HEK293 (cell line): ENCODE data around the gene CENPS.

Experiments
- CTCF ChIA-PET: fragments of 350-600 bp; formaldehyde crosslinking; extraction: SDS; loops from one replicate; lab custom pipeline; 2021; ENCODE audit warnings: antibody characterized with exemption; lab: Yijun Ruan, JAX
- POLR2A ChIA-PET: fragments of 300-600 bp; formaldehyde crosslinking; extraction: SDS; loops from one replicate; lab custom pipeline; 2020; ENCODE audit warnings: antibody characterized with exemption, inconsistent platforms; lab: Yijun Ruan, JAX
- H3K27ac ChIP-seq: fragments of 200-500 bp; sonication (Bioruptor generic); 2 replicates; pipeline ENCODE4 v1.5.1; 2014; ENCODE audit warnings: low read depth, low read length, control low read depth, inconsistent platforms; ENCODE audit errors: extremely low read depth
- H3K36me3 ChIP-seq, 2 experiments: fragments of 200-500 bp in 1 of 2; sonication (Bioruptor generic) in 1 of 2; 1 replicate in 1 of 2; 2 replicates in 1 of 2; pipeline ENCODE4 v1.5.1; 2014 to 2017; ENCODE audit warnings: inconsistent platforms in 2 of 2, low read length in 2 of 2; ENCODE audit not compliant: control insufficient read depth in 2 of 2, insufficient read depth in 1 of 2
- H3K4me1 ChIP-seq: fragments of 200-500 bp; sonication (Bioruptor generic); 2 replicates; pipeline ENCODE4 v1.5.1; 2014; ENCODE audit warnings: mild to moderate bottlenecking, low read length, inconsistent platforms; ENCODE audit not compliant: control insufficient read depth, insufficient read depth
- H3K4me3 ChIP-seq: 2 replicates; pipeline ENCODE4 v1.5.1; 2011; ENCODE audit warnings: low read depth, mild to moderate bottlenecking, control low read depth, low read length, moderate library complexity
- H3K9me3 ChIP-seq: fragments of 200-500 bp; sonication (Bioruptor generic); 2 replicates; pipeline ENCODE4 v1.5.1; 2014; ENCODE audit warnings: low read depth, low read length, inconsistent platforms; ENCODE audit not compliant: control insufficient read depth, insufficient read depth
- GLIS1 ChIP-seq: fragments of 450-650 bp; formaldehyde crosslinking; IDR thresholded peaks from 2 replicates; pipeline ENCODE4 v1.5.1; 2016; ENCODE audit warnings: missing biosample characterization, missing genetic modification characterization
- HOXC10 ChIP-seq: sonication (generic); formaldehyde crosslinking; IDR thresholded peaks from 2 replicates; pipeline ENCODE4 v1.8.1; 2023; ENCODE audit warnings: mild to moderate bottlenecking, missing genetic modification reagents
- HOXD13 ChIP-seq: sonication (generic); formaldehyde crosslinking; IDR thresholded peaks from 2 replicates; pipeline ENCODE4 v1.8.0; 2022; ENCODE audit warnings: missing genetic modification reagents, borderline replicate concordance
- KLF1 ChIP-seq: fragments of 450-650 bp; formaldehyde crosslinking; IDR thresholded peaks from 2 replicates; pipeline ENCODE4 v1.5.1; 2016; ENCODE audit warnings: missing biosample characterization, missing genetic modification characterization
- KLF16 ChIP-seq: fragments of 450-650 bp; formaldehyde crosslinking; IDR thresholded peaks from 2 replicates; pipeline ENCODE4 v1.5.1; 2017; ENCODE audit warnings: missing biosample characterization, missing genetic modification characterization
- SCRT2 ChIP-seq: fragments of 450-650 bp; formaldehyde crosslinking; IDR thresholded peaks from 2 replicates; pipeline ENCODE4 v1.5.1; 2016; ENCODE audit warnings: missing biosample characterization, missing genetic modification characterization
- YY1 ChIP-seq: fragments of 450-650 bp; formaldehyde crosslinking; IDR thresholded peaks from 2 replicates; pipeline ENCODE4 v1.5.1; 2018; ENCODE audit warnings: missing biosample characterization, missing genetic modification characterization
- ZFHX2 ChIP-seq: fragments of 450-650 bp; formaldehyde crosslinking; conservative IDR thresholded peaks from 2 replicates; pipeline ENCODE4 v1.5.1; 2016; ENCODE audit warnings: missing biosample characterization, missing genetic modification characterization
- ZFP3 ChIP-seq: fragments of 450-650 bp; formaldehyde crosslinking; IDR thresholded peaks from 2 replicates; pipeline ENCODE4 v1.5.1; 2016; ENCODE audit warnings: low read depth, missing biosample characterization, missing genetic modification characterization
- ZFP69B ChIP-seq: fragments of 450-650 bp; formaldehyde crosslinking; IDR thresholded peaks from 2 replicates; pipeline ENCODE4 v1.5.1; 2016; ENCODE audit warnings: missing biosample characterization, missing genetic modification characterization
- ZIC2 ChIP-seq: fragments of 450-650 bp; formaldehyde crosslinking; IDR thresholded peaks from 2 replicates; pipeline ENCODE4 v1.5.1; 2016; ENCODE audit warnings: missing biosample characterization, missing genetic modification characterization
- ZNF133 ChIP-seq: fragments of 450-650 bp; formaldehyde crosslinking; IDR thresholded peaks from 2 replicates; pipeline ENCODE4 v1.5.1; 2016; ENCODE audit warnings: missing biosample characterization, missing genetic modification characterization
- ZNF211 ChIP-seq: fragments of 450-650 bp; formaldehyde crosslinking; IDR thresholded peaks from 2 replicates; pipeline ENCODE4 v1.5.1; 2016; ENCODE audit warnings: low read depth, missing biosample characterization, missing genetic modification characterization
- ZNF239 ChIP-seq: fragments of 450-650 bp; formaldehyde crosslinking; IDR thresholded peaks from 2 replicates; pipeline ENCODE4 v1.5.1; 2016; ENCODE audit warnings: missing biosample characterization, missing genetic modification characterization
- ZNF248 ChIP-seq: fragments of 450-650 bp; formaldehyde crosslinking; IDR thresholded peaks from 2 replicates; pipeline ENCODE4 v1.5.1; 2017; ENCODE audit warnings: missing biosample characterization, missing genetic modification characterization
- ZNF335 ChIP-seq: fragments of 450-650 bp; formaldehyde crosslinking; conservative IDR thresholded peaks from 2 replicates; pipeline ENCODE4 v1.5.1; 2016; ENCODE audit warnings: missing biosample characterization, missing genetic modification characterization
- ZNF423 ChIP-seq: fragments of 450-650 bp; formaldehyde crosslinking; IDR thresholded peaks from 2 replicates; pipeline ENCODE4 v1.5.1; 2016; ENCODE audit warnings: missing biosample characterization, missing genetic modification characterization
- ZNF433 ChIP-seq: fragments of 450-650 bp; formaldehyde crosslinking; IDR thresholded peaks from 2 replicates; pipeline ENCODE4 v1.5.1; 2016; ENCODE audit warnings: missing biosample characterization, missing genetic modification characterization, low read depth
- ZNF560 ChIP-seq: fragments of 450-650 bp; formaldehyde crosslinking; IDR thresholded peaks from 2 replicates; pipeline ENCODE4 v1.5.1; 2017; ENCODE audit warnings: missing biosample characterization, missing genetic modification characterization, borderline replicate concordance
- ZNF623 ChIP-seq: fragments of 450-650 bp; formaldehyde crosslinking; IDR thresholded peaks from 2 replicates; pipeline ENCODE4 v1.5.1; 2016; ENCODE audit warnings: missing biosample characterization, missing genetic modification characterization
- ZNF629 ChIP-seq: fragments of 450-650 bp; formaldehyde crosslinking; IDR thresholded peaks from 2 replicates; pipeline ENCODE4 v1.5.1; 2017; ENCODE audit warnings: missing biosample characterization, missing genetic modification characterization
- ZNF654 ChIP-seq: fragments of 450-650 bp; formaldehyde crosslinking; IDR thresholded peaks from 2 replicates; pipeline ENCODE4 v1.5.1; 2016; ENCODE audit warnings: low read depth, missing biosample characterization, missing genetic modification characterization
- ZNF658 ChIP-seq: fragments of 450-650 bp; formaldehyde crosslinking; IDR thresholded peaks from 2 replicates; pipeline ENCODE4; 2016; ENCODE audit warnings: missing biosample characterization, missing genetic modification characterization
- ZSCAN30 ChIP-seq: fragments of 450-650 bp; IDR thresholded peaks from 2 replicates; pipeline ENCODE4 v1.5.1; 2018; ENCODE audit warnings: missing biosample characterization, mild to moderate bottlenecking, missing genetic modification characterization, moderate library complexity
- TF ChIP-seq, protein P1 (sequence below): fragments of 450-650 bp; formaldehyde crosslinking; IDR thresholded peaks from 2 replicates; pipeline ENCODE4 v1.5.1; 2016; ENCODE audit warnings: missing biosample characterization, missing genetic modification characterization
- TF ChIP-seq, protein P2 (sequence below): fragments of 450-650 bp; formaldehyde crosslinking; IDR thresholded peaks from 2 replicates; pipeline ENCODE4 v1.5.1; 2016; ENCODE audit warnings: missing biosample characterization, missing genetic modification characterization
- TF ChIP-seq, protein P3 (sequence below): fragments of 450-650 bp; formaldehyde crosslinking; IDR thresholded peaks from 2 replicates; pipeline ENCODE4 v1.5.1; 2016; ENCODE audit warnings: missing biosample characterization, missing genetic modification characterization
- TF ChIP-seq, protein P4 (sequence below): fragments of 450-650 bp; formaldehyde crosslinking; IDR thresholded peaks from 2 replicates; pipeline ENCODE4 v1.5.1; 2016; ENCODE audit warnings: missing biosample characterization, missing genetic modification characterization

CENPS gene

DNA sequence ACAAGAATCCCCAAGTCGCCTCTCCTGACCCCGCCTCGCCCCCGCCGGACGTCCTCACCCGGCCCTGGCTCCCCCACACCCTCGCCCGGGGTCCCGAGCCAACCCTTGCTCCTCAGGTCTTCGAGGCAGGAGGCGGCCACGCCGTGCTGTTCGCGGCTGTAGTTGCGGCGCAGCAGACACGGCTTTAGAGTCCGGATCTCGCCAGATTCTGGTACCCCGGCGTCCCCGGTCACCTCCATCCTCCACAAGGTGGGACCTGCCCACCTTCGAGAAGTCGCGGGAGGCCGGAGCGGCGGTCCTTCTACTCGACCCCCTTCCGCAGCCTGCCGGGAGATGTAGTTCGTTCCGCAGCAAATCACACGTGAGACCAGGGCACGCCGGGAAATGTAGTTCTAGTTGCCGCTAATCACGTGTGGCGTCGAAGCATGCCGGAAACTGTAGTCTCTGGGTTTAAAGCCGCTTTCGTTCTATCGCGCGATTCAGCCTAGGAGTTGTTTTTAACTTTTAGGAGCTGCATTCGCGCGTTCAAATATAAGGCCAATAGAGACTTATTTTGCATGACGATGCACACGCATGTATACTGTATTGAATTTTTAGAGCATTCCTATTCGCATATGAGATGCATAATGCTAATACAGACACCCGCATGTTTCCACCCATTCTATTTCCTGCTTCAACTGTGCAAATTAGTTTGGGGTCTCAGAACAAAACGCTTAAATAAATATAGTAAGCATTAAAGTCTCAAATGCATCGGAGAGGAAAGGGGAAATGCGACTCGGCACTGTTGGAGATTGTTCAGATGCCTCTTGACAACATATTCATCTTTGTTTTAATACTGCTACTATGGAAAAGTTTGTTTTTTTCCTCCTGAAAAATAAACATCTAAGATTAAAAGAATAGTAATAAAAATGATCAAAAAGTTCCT is 42.2 kb downstream of the CENPS start, which contains the start of gene DFFA:
Gene DFFA, minus strand, starts transcription at position 310 of the 925 bp plus-strand sequence. Its CDS starts 71 bp downstream, at position 239.
- ChIA-PET CTCF (interaction anchor here (0.7 kb wide), 1 partner anchor 456 kb away, joined by 3 read pairs; no protein-coding TSS in a partner anchor), POLR2A (no interaction called here)
- Histone ChIP-seq H3K27ac (peak within 1 kb of the TSS; percentile 32; the same call in 1 of the 2 replicates), H3K4me1 (no peaks in the 10 kb centered on the region), H3K4me3 (peak within 1 kb of the TSS; percentile 81), H3K36me3 (peaks cover 8 to 29% of the 10 kb centered on the region in 2 experiments; a peak in 2 of 3 replicates), H3K9me3 (no peaks in the 10 kb centered on the region)
- TF ChIP-seq ZNF654 (tag by site-specific recombination) (no peak), ZNF629 (tag by site-specific recombination) (peak; percentile 73), ZSCAN30 (tag by site-specific recombination) (0 out of 2 replicates have a peak, but pooled peaks have one; percentile 62), KLF16 (tag by site-specific recombination) (peak; percentile 74; the same call in 1 of the 2 replicates), ZFHX2 (tag by site-specific recombination) (peak; percentile 74), ZNF433 (no peak), ZNF560 (no peak), ZNF133 (tag by site-specific recombination) (no peak), KLF1 (tag by site-specific recombination) (peak; percentile 54; the same call in 1 of the 2 replicates), GLIS1 (tag by site-specific recombination) (peak; percentile 73), ZNF658 (tag by site-specific recombination) (no peak), ZNF239 (tag by site-specific recombination) (no peak), ZNF623 (tag by site-specific recombination) (no peak), SCRT2 (tag by site-specific recombination) (0 out of 2 replicates have a peak, but pooled peaks have one; percentile 51), HOXD13 (no peak), ZNF423 (no peak), ZFP3 (tag by site-specific recombination) (no peak), ZNF211 (tag by site-specific recombination) (no peak), ZFP69B (tag by site-specific recombination) (peak; percentile 68), ZIC2 (tag by site-specific recombination) (peak; percentile 63), YY1 (tag by site-specific recombination) (peak; percentile 78), ZNF248 (tag by site-specific recombination) (no peak), ZNF335 (tag by site-specific recombination) (peak; percentile 99), HOXC10 (no peak)
- TF ChIP-seq, protein P1, sequence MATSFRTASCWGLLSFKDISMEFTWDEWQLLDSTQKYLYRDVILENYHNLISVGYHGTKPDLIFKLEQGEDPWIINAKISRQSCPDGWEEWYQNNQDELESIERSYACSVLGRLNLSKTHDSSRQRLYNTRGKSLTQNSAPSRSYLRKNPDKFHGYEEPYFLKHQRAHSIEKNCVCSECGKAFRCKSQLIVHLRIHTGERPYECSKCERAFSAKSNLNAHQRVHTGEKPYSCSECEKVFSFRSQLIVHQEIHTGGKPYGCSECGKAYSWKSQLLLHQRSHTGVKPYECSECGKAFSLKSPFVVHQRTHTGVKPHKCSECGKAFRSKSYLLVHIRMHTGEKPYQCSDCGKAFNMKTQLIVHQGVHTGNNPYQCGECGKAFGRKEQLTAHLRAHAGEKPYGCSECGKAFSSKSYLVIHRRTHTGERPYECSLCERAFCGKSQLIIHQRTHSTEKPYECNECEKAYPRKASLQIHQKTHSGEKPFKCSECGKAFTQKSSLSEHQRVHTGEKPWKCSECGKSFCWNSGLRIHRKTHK (tag by site-specific recombination), result no peak
- TF ChIP-seq, protein P2, sequence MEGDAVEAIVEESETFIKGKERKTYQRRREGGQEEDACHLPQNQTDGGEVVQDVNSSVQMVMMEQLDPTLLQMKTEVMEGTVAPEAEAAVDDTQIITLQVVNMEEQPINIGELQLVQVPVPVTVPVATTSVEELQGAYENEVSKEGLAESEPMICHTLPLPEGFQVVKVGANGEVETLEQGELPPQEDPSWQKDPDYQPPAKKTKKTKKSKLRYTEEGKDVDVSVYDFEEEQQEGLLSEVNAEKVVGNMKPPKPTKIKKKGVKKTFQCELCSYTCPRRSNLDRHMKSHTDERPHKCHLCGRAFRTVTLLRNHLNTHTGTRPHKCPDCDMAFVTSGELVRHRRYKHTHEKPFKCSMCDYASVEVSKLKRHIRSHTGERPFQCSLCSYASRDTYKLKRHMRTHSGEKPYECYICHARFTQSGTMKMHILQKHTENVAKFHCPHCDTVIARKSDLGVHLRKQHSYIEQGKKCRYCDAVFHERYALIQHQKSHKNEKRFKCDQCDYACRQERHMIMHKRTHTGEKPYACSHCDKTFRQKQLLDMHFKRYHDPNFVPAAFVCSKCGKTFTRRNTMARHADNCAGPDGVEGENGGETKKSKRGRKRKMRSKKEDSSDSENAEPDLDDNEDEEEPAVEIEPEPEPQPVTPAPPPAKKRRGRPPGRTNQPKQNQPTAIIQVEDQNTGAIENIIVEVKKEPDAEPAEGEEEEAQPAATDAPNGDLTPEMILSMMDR, result peak; percentile 33; the same call in 1 of the 2 replicates
- TF ChIP-seq, protein P3, sequence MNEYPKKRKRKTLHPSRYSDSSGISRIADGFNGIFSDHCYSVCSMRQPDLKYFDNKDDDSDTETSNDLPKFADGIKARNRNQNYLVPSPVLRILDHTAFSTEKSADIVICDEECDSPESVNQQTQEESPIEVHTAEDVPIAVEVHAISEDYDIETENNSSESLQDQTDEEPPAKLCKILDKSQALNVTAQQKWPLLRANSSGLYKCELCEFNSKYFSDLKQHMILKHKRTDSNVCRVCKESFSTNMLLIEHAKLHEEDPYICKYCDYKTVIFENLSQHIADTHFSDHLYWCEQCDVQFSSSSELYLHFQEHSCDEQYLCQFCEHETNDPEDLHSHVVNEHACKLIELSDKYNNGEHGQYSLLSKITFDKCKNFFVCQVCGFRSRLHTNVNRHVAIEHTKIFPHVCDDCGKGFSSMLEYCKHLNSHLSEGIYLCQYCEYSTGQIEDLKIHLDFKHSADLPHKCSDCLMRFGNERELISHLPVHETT (tag by site-specific recombination), result peak; percentile 38; the same call in 1 of the 2 replicates
- TF ChIP-seq, protein P4, sequence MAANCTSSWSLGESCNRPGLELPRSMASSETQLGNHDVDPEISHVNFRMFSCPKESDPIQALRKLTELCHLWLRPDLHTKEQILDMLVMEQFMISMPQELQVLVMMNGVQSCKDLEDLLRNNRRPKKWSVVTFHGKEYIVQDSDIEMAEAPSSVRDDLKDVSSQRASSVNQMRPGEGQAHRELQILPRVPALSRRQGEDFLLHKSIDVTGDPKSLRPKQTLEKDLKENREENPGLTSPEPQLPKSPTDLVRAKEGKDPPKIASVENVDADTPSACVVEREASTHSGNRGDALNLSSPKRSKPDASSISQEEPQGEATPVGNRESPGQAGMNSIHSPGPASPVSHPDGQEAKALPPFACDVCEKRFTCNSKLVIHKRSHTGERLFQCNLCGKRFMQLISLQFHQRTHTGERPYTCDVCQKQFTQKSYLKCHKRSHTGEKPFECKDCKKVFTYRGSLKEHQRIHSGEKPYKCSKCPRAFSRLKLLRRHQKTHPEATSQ, result no peak
